RWPE1 (cell line): ENCODE data around the gene UQCC2.

ENCODE experiments used
- CTCF ChIA-PET: fragments of 350-600 bp; sonication (Branson Sonifier 250); formaldehyde crosslinking; extraction: SDS; loops from one replicate; lab custom pipeline; 2021; lab: Yijun Ruan, JAX
- POLR2A ChIA-PET: fragments of 400-600 bp; formaldehyde crosslinking; extraction: SDS; loops from one replicate; lab custom pipeline; 2020; ENCODE audit warnings: antibody characterized with exemption; ENCODE audit not compliant: low non-redundant PET; lab: Yijun Ruan, JAX
- DNase-seq: peaks from one replicate; pipeline ENCODE4 v3.0.0; 2012; ENCODE audit warnings: low spot score
- H3K27ac ChIP-seq: fragments of 450-650 bp; 2 replicates; pipeline ENCODE4 v1.5.1; 2017
- TF ChIP-seq, protein P1 (sequence below): fragments of 450-650 bp; conservative IDR thresholded peaks from 2 replicates; pipeline ENCODE4 v1.5.1; 2017; ENCODE audit warnings: low read depth, mild to moderate bottlenecking

UQCC2 gene

DNA sequence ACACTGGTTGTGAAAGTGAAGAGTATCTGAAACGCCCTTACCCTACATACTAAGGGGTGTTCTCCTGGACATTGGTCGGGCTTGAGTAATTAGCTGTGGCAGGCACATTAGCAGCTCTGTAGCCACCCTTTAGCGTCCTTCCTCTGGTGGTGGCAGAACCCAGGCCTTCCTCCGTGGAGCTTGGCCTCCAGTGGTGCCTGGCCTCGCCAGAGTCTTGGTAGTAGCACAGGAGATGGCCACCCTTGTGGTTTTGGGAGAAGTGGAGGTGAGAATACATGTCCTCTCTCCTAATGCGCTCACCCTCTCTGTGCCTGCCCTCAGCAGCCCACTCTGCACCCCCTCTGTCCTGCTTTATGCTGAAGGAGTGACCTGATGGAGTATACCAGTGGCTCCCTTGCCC, 17.6 kb upstream of the UQCC2 start:
- CTCF ChIA-PET, result no interaction called here
- TF ChIP-seq, protein P1, sequence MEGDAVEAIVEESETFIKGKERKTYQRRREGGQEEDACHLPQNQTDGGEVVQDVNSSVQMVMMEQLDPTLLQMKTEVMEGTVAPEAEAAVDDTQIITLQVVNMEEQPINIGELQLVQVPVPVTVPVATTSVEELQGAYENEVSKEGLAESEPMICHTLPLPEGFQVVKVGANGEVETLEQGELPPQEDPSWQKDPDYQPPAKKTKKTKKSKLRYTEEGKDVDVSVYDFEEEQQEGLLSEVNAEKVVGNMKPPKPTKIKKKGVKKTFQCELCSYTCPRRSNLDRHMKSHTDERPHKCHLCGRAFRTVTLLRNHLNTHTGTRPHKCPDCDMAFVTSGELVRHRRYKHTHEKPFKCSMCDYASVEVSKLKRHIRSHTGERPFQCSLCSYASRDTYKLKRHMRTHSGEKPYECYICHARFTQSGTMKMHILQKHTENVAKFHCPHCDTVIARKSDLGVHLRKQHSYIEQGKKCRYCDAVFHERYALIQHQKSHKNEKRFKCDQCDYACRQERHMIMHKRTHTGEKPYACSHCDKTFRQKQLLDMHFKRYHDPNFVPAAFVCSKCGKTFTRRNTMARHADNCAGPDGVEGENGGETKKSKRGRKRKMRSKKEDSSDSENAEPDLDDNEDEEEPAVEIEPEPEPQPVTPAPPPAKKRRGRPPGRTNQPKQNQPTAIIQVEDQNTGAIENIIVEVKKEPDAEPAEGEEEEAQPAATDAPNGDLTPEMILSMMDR, result no peak
- no peak for DNase-seq
- POLR2A ChIA-PET, result no interaction called here
- no peak overlapping the region for H3K27ac ChIP-seq

DNA sequence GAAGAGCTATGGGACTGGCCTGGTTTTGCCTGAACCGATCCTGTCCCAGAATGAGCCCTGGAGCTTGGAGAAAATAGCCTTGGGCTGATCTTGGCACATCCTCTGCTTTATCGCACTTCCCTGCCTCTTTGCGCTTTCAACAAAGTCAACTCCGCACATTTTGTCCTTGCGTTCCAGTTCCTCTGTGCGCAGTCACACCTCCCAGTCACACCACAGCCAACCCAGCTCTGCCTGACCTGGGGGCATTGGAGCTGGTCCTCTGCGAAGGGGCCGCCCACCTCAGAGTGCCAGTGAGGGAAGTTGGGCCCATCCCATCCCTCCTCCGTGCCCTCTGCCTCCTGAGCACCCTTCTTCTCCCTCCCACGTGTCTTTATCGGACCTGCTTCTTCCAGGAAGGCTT, 16.9 kb upstream of the UQCC2 start:
- no peak for DNase-seq
- TF ChIP-seq, protein P1, result no peak
- no peak overlapping the region for H3K27ac ChIP-seq
- CTCF ChIA-PET, result no interaction called here
- POLR2A ChIA-PET, result no interaction called here

DNA sequence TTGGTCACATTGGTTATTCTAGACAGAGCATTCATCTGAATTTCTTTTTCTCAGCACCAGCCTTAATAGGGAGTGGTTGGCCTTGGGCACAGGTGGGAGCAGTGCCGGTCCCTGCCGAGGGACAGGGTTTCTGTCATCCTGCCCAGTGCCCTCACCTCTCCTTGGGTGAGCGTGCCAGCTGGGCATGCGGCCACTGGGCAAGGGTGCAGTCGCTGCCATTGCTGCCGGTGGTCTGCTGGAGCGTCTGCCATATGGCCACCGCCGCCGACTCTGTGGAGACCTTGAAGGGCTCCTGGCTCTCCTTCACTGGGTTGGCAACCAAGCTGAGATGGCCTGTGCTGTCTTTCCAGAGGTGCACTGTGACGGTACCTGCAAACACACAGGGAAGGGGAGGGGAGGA, 16.4 kb upstream of the UQCC2 start:
- no peak overlapping the region for H3K27ac ChIP-seq
- ChIA-PET CTCF (no interaction called here), POLR2A (no interaction called here)
- TF ChIP-seq, protein P1, result no peak
- no peak for DNase-seq

DNA sequence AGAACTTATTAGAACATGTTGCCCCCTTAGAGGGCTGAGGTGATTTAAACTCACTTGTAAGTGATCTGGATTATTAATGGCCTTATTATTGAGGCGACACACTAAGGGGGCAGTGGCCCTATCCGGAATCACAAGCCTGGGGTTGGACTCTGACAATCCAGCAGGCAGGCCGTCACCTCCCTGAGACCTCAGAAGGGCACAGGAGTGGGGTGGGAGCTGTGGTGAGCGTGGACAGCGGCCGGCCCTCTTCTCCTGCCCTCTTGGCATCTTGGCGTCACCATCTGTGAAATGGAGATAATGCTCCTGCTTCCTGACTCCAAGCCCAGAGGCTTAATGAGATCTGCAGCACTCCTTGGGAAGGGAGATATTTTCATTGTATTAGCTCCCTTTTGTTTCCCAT, 15.6 kb upstream of the UQCC2 start:
- POLR2A ChIA-PET, result no interaction called here
- no peak overlapping the region for H3K27ac ChIP-seq
- no peak for DNase-seq
- CTCF ChIA-PET, result interaction anchor here (0.6 to 0.9 kb wide), 3 partner anchors 16 to 301 kb away, joined by 3 to 6 read pairs (median 3); partner anchors contain the start of gene UQCC2
- TF ChIP-seq, protein P1, result no peak

DNA sequence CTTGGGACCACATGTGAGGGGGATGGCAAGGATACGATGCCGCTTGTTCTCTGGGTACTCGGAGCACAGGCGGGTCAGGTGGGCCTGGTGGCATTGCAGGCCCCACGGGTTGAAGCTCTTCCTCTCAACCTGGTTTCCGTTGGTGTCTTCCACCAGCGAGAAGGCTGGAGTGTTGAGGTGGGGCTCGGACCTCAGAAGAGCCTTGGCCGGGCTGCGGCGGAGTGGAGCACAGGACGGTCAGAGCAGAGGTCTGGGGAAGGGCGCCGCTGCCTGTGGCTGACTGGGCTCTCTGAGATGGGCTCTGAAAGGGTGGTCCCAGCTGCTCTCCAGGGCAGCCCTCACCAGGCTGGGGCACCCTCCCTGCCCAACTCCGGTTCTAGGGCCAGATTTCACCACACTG, 15.2 kb upstream of the UQCC2 start:
- TF ChIP-seq, protein P1, result no peak
- ChIA-PET CTCF (interaction anchor here (0.6 to 0.9 kb wide), 4 partner anchors 15 to 301 kb away, joined by 3 to 6 read pairs (median 4); partner anchors contain the start of gene UQCC2), POLR2A (no interaction called here)
- H3K27ac ChIP-seq, result no peak overlapping the region
- DNase-seq, result no peak

DNA sequence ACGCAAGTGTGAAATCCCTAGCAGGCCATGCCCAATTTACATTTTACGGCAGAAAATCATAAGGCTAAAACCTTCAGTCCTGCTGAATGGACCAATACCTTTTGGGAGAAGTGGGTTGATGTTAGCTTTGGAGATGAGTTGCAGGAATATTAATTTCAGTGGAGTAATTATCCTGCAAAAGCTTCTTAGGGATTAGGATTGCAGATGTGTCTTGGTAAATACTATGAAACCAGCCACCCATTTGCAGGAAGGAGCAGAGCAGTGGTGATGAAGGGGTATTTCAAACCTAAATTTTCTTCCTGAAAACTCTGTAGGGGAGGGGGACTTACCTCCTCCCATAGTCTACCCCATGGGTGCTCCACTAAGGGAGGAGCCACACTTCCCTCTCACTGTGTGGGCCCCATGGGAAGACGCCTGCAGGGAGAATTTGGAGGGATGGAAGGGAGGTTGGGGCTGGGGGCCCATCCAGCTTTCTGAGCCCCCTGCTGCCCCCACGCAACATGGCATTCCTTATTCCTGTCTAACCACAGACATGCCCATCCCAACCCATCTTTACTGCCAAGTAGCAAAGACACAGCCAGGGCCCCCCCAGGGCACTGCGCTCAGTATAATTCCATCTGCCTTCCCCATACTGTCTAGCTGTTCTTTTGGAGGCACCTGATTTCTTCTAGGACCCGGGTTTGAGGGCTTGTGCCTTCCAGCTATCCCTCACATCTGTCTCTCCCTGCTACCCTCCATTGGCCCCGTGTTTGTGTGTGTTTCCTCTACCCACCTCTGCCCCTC, 14.6 kb upstream of the UQCC2 start:
- no peak overlapping the region for H3K27ac ChIP-seq
- DNase-seq, result no peak
- TF ChIP-seq, protein P1, result no peak
- ChIA-PET POLR2A (no interaction called here), CTCF (interaction anchor here (0.6 to 0.9 kb wide), 2 partner anchors 15 to 42 kb away, joined by 5 to 6 read pairs; partner anchors contain the start of gene UQCC2)
